Measurements from ENCODE around the gene PAPOLG. TPM values are rescaled to one million over a fixed set of nuclear protein-coding genes. Genes with fewer than 3 reads are reported as not detected.

The PAPOLG gene
- total and polyA plus RNA-seq, 9 of the 15 experiments (the other 6 are each of a cell fraction or from before 2014, with no cell fraction given) = 3.9 to 16.3 (median 10.0) TPM

DNA sequence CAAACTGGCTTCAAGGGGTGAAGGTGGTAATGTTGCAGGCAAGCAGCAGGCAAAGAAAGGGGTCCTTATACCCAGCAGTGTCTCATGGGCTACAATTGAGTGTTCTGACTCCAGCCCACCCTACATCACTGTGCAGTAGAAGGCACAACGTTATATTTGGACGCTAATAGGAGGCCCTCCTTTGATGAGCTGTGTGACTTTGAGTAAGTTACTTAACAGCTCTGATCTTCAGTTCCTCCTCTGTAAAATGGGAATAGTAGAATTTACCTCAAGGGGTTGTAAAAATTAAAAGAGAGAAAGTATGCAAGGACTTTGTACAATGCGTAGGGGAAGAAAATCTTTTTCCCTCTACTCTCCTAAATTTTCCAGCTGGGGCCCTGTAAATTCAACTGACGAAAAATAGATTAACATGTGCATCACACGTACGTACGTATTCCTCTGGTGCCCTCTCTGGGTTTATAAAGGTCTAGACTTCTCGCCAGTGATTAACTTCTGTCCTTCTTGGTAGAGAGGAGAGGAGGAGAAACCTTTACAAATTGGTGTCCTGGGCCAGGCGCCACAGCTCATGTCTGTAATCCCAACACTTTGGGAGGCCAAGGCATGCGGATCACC, 67.7 kb downstream of the PAPOLG start:
- ATAC-seq (no peak), FAIRE-seq (no peak), DNase-seq (ENCODE audit: extremely low read depth in 1 of 4, low spot score in 3 of 4) (no peak)
- WGBS (ENCODE audit: insufficient coverage, low coverage, missing lambda C conversion rate) = 21% methylated on average over 10 of the region's 10 CpGs
- H3K36me3 ChIP-seq (ENCODE audit: control insufficient read depth, insufficient read depth, low read length) = no peaks in the 10 kb centered on the region
- no peak overlapping the region for H3K4me2 ChIP-seq (ENCODE audit: insufficient read depth, low read length)
- no TSS peak for BruUV-seq (replicated peaks)
- H3K27me3 ChIP-seq (ENCODE audit: control insufficient read depth in 2 of 2, insufficient read depth in 2 of 2, low read length in 2 of 2) = peaks cover 4 to 6% of the 10 kb centered on the region in 2 experiments; a peak in 4 of 5 replicates
- CTCF ChIA-PET (ENCODE audit: low intra/inter-chr PET ratio) = no interaction called here
- no peak overlapping the region for H3K9ac ChIP-seq (ENCODE audit: insufficient read depth in 1 of 2, low read depth in 2 of 2, low read length in 2 of 2)
- no peak overlapping the region for H3K4me3 ChIP-seq
- H2AFZ ChIP-seq (ENCODE audit: low read depth, low read length) = no peak overlapping the region
- H3K4me1 ChIP-seq (replicated peaks in 1 of 2; ENCODE audit: control insufficient read depth in 2 of 2, insufficient read depth in 2 of 2, low read length in 2 of 2) = 0 out of 5 replicates have a peak, but pooled peaks cover 0 to 2% of the 10 kb centered on the region in 2 experiments
- H3K9me3 ChIP-seq (replicated peaks; ENCODE audit: control insufficient read depth, insufficient read depth, low read depth, low read length) = no peaks in the 10 kb centered on the region
- no peaks in the 10 kb centered on the region for H3K9me1 ChIP-seq (ENCODE audit: control insufficient read depth, insufficient read depth, low read length)
- POLR2A ChIA-PET = interaction anchor here (0.9 to 1.2 kb wide), 2 partner anchors 14 to 17 kb away, joined by 4 to 5 read pairs; no protein-coding TSS in a partner anchor
- intact Hi-C loops (cut with micrococcal nuclease) (no loop called here), in situ Hi-C loops (cut with MboI) (no loop called here)
- no peaks in the 10 kb centered on the region for H3K79me2 ChIP-seq (ENCODE audit: control insufficient read depth, insufficient read depth, low read length)
- no peak overlapping the region for H3K27ac ChIP-seq (ENCODE audit: extremely low read depth, low read depth, low read length)
- H4K20me1 ChIP-seq (replicated peaks; ENCODE audit: control insufficient read depth, insufficient read depth, low read length) = no peaks in the 10 kb centered on the region
- TF ChIP-seq, protein P1, sequence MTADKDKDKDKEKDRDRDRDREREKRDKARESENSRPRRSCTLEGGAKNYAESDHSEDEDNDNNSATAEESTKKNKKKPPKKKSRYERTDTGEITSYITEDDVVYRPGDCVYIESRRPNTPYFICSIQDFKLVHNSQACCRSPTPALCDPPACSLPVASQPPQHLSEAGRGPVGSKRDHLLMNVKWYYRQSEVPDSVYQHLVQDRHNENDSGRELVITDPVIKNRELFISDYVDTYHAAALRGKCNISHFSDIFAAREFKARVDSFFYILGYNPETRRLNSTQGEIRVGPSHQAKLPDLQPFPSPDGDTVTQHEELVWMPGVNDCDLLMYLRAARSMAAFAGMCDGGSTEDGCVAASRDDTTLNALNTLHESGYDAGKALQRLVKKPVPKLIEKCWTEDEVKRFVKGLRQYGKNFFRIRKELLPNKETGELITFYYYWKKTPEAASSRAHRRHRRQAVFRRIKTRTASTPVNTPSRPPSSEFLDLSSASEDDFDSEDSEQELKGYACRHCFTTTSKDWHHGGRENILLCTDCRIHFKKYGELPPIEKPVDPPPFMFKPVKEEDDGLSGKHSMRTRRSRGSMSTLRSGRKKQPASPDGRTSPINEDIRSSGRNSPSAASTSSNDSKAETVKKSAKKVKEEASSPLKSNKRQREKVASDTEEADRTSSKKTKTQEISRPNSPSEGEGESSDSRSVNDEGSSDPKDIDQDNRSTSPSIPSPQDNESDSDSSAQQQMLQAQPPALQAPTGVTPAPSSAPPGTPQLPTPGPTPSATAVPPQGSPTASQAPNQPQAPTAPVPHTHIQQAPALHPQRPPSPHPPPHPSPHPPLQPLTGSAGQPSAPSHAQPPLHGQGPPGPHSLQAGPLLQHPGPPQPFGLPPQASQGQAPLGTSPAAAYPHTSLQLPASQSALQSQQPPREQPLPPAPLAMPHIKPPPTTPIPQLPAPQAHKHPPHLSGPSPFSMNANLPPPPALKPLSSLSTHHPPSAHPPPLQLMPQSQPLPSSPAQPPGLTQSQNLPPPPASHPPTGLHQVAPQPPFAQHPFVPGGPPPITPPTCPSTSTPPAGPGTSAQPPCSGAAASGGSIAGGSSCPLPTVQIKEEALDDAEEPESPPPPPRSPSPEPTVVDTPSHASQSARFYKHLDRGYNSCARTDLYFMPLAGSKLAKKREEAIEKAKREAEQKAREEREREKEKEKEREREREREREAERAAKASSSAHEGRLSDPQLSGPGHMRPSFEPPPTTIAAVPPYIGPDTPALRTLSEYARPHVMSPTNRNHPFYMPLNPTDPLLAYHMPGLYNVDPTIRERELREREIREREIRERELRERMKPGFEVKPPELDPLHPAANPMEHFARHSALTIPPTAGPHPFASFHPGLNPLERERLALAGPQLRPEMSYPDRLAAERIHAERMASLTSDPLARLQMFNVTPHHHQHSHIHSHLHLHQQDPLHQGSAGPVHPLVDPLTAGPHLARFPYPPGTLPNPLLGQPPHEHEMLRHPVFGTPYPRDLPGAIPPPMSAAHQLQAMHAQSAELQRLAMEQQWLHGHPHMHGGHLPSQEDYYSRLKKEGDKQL (CRISPR knock-in tag; IDR thresholded peaks at IDR 0.05; ENCODE audit: borderline replicate concordance) = no peak
- peak; percentile 69 for TF ChIP-seq RBM25 (IDR thresholded peaks at IDR 0.05; ENCODE audit: low read depth, low read length, severe bottlenecking)
- TF ChIP-seq ZNF133 (CRISPR knock-in tag; IDR thresholded peaks at IDR 0.05) = no peak
- no peak for TF ChIP-seq MED1 (CRISPR knock-in tag; IDR thresholded peaks at IDR 0.05; ENCODE audit: borderline replicate concordance)
- TF ChIP-seq ZFP36 (IDR thresholded peaks at IDR 0.05; ENCODE audit: low read depth, low read length, partially characterized antibody) = peak; percentile 60
- TF ChIP-seq, protein P2, sequence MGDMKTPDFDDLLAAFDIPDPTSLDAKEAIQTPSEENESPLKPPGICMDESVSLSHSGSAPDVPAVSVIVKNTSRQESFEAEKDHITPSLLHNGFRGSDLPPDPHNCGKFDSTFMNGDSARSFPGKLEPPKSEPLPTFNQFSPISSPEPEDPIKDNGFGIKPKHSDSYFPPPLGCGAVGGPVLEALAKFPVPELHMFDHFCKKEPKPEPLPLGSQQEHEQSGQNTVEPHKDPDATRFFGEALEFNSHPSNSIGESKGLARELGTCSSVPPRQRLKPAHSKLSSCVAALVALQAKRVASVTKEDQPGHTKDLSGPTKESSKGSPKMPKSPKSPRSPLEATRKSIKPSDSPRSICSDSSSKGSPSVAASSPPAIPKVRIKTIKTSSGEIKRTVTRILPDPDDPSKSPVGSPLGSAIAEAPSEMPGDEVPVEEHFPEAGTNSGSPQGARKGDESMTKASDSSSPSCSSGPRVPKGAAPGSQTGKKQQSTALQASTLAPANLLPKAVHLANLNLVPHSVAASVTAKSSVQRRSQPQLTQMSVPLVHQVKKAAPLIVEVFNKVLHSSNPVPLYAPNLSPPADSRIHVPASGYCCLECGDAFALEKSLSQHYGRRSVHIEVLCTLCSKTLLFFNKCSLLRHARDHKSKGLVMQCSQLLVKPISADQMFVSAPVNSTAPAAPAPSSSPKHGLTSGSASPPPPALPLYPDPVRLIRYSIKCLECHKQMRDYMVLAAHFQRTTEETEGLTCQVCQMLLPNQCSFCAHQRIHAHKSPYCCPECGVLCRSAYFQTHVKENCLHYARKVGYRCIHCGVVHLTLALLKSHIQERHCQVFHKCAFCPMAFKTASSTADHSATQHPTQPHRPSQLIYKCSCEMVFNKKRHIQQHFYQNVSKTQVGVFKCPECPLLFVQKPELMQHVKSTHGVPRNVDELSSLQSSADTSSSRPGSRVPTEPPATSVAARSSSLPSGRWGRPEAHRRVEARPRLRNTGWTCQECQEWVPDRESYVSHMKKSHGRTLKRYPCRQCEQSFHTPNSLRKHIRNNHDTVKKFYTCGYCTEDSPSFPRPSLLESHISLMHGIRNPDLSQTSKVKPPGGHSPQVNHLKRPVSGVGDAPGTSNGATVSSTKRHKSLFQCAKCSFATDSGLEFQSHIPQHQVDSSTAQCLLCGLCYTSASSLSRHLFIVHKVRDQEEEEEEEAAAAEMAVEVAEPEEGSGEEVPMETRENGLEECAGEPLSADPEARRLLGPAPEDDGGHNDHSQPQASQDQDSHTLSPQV (IDR thresholded peaks at IDR 0.05) = no peak
- TF ChIP-seq ZNF23 (CRISPR knock-in tag; IDR thresholded peaks at IDR 0.05) = no peak
- no peak for TF ChIP-seq BRD4 (IDR thresholded peaks at IDR 0.05)
- no peak for TF ChIP-seq FOXK2 (conservative IDR thresholded peaks at IDR 0.05 in 1 of 2, IDR thresholded peaks at IDR 0.05 in 1 of 2; ENCODE audit: low read depth in 2 of 2)
- peak; percentile 75; the same call in 1 of the 2 replicates for TF ChIP-seq BCOR (IDR thresholded peaks at IDR 0.05)
- 0 out of 4 replicates have a peak, but pooled peaks of 1 of the 2 experiments have one; percentile 29 for TF ChIP-seq KDM1A (IDR thresholded peaks at IDR 0.05)
- TF ChIP-seq RBM17 (IDR thresholded peaks at IDR 0.05; ENCODE audit: borderline replicate concordance, low read depth, low read length) = no peak
- no peak for TF ChIP-seq EHMT2 (IDR thresholded peaks at IDR 0.05)
- no peak for TF ChIP-seq TRIM28 (IDR thresholded peaks at IDR 0.05)
